Hematopoietic multipotent progenitor cell treated with erythropoietin and hydrocortisone succinate and interleukin-3 and kit ligand, for 8 days (in vitro differentiated cells): ENCODE measurements around the gene CDH13.

Experiments used
- DNase-seq: peaks from one replicate; pipeline ENCODE4 v3.0.0-alpha.2; 2015

Gene CDH13

DNA sequence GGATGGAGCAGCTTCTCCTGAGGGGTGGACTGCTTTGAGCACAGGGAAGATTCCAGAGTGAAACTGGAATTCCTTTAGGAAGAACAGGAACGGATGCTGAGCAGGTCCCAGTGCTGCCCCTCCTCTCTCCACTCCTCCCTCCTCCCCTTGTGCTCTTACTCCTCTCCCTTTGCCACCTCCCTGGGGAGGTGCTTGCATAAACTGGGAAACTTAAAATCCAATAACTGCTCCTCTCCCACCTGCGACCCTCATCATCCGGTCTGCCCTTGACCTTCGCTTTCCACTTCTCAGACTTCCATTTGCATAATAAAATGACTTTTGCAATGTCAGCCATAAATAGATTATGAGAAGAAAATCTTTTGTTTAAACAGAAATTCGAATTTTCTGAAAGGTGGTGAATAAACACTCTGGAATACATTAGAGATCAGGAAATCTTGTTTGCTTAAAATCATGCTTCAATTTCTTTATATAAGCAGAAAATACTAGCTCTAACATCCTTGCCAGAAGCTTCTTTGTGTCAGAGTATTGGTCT lies 1204.8 kb downstream of the CDH13 start:
- no peak for DNase-seq

- DNase-seq, result no peak
These were observed 1207.2 kb downstream of the CDH13 start for GRCh38 chr16:83833921-83834320.

- DNase-seq, result peak; percentile 39
These were observed 1209.1 kb downstream of the CDH13 start for GRCh38 chr16:83835586-83836566.

DNA sequence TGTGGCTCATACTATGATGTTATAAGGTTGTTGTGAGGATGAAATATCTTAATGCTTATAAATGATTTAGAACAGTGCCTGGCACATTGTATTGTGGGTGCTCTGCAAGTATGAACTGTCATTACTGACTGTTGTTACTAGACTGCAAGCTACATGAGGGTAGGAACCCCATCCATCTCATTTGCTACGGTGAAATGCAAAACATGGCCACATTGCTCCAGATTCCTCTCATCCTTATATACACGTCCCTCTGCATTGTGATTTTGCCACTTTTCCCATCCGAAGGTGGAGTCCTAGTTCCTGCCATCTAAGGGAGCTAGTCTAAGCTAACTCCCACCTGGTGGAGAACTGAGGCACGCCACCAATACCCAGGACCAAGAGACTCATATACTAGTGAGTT lies 1210.8 kb downstream of the CDH13 start:
- DNase-seq, result no peak

GRCh38 chr16:83838151-83838550 lies 1211.4 kb downstream of the CDH13 start:
- DNase-seq, result no peak

DNA sequence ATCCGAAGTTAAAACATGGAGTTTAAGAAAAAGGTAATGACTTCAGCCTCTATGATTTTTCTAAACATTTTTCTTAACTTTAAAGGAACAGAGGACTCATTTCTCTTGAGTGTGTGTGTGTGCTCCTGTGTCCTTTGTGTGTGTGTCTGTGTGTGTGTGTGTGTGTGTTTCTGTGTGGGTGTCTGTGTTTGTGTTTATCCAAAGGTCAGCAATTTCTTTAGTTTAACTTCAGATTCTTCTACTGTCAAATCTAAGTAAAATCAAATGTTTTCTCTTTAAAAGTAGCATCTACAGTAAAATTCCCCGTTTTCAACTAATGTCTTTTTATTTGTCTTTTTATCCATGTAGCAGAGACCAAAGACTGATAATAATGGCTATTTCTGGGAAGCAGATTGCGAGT lies 1212.8 kb downstream of the CDH13 start:
- DNase-seq, result no peak

DNA sequence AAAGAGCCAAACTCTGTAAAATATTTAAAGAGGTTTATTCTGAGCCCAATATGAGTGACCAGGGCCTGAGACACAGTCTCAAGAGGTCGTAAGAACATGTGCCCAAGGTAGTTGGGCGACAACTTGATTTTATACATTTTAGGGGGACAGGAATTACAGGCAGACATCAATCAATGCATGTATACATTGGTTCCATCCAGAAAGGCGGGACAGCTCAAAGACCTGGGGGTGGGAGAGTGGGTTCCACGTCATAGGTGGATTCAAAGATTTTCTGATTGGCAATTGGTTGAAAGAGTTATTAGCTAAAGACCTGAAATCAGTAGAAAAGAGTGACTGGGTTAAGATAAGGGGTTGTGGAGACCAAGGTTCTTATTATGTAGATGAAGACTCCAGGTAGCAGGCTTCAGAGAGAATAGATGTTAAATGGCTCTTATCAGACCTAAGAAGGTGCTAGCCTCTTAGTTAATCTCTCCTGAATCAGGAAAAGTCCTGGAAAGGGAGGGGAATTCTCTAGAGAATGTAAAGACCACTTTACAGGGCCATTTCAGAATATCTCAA lies 1213.4 kb downstream of the CDH13 start:
- no peak for DNase-seq

DNA sequence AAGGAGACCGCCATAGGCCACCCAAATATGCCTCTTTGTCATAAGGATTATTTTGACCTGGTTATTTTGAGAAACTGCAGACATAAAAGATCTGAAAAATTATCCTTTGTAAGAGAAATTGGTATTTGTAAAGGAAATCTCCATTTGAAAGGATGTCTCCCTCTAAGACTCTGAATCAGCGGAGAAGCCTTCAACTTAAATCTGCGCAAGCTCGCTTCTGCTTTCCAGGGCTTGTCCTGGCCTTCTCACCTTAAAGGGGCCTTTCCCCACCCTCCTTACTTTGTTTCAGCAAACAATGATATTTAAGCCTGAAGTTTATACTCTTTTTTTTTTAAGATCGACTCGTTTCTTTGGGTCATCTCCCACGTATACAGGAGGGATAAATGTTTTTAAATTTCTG lies 1215.5 kb downstream of the CDH13 start:
- DNase-seq, result no peak

GRCh38 chr16:83842756-83843507 lies 1216.2 kb downstream of the CDH13 start:
- DNase-seq, result no peak

DNA sequence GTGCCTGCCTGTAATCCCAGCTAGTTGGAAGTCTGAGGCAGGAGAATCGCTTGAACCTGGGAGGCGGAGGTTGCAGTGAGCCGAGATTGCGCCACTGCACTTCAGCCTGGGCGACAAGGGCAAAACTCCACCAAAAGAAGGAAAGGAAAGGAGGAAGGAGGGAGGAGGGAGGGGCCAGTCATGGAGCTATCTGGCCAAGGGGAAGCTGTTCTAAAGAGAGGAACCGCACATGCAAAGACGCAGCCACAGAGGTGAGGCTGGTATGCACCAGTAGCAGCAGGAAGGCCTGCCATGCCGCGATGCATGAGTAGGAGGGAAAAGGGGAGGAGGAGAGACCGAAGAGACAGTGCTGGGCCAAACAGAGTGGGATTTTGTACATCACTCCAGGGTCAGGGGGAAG lies 1216.9 kb downstream of the CDH13 start:
- DNase-seq, result no peak

DNA sequence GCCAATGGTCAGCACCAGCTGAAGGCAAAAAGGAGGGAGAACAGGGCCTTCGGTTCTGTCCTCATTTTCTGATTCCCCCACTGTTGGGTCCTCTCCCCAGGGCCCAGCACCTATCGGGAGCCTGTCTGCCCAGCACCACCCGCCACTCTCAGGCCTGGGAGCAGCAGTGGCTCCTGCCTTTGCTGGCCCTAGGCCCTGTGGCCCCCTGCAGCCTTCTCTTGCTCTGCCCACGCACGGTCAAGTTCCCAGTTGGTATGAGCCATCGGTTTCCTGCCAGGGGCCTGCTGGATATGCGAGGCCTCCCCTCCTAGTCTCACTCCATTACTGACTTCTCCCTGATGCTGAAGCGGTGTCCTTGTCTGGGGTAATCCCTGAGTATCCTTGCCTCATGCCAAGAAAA lies 1218.5 kb downstream of the CDH13 start:
- no peak for DNase-seq

GRCh38 chr16:83847371-83848225 lies 1220.8 kb downstream of the CDH13 start:
- no peak for DNase-seq

- DNase-seq, result no peak
These were observed 1222.7 kb downstream of the CDH13 start for GRCh38 chr16:83849421-83849820.
